CD8-positive, alpha-beta memory T cell (primary cell): ENCODE results near the gene STK4. TPM values are rescaled to one million over a fixed set of nuclear protein-coding genes. Genes with fewer than 3 reads are reported as not detected.

Source experiments
- CTCF ChIA-PET: fragments of 350-600 bp; sonication (Branson Sonifier 250); formaldehyde crosslinking; loops from one replicate; lab custom pipeline; 2021; ENCODE audit warnings: antibody characterized with exemption; lab: Charles Lee
- POLR2A ChIA-PET: fragments of 350-600 bp; sonication (Branson Sonifier 250); formaldehyde crosslinking; loops from one replicate; lab custom pipeline; 2021; ENCODE audit warnings: antibody characterized with exemption; lab: Charles Lee
- DNase-seq, 5 donors: peaks; one replicate each; pipeline versions ENCODE4 v3.0.0 to v3.0.0-alpha.2; 2020 to 2022; ENCODE audit warnings: mixed read lengths in 1 of 5
- H3K27ac ChIP-seq: one replicate; pipeline ENCODE4 v1.7.0; 2013; ENCODE audit warnings: low read depth, mild to moderate bottlenecking, low read length, moderate library complexity
- H3K27me3 ChIP-seq: 2 replicates; pipeline ENCODE4 v1.7.0; 2013; ENCODE audit warnings: low read length, mild to moderate bottlenecking; ENCODE audit not compliant: insufficient read depth, poor library complexity, severe bottlenecking
- H3K36me3 ChIP-seq: 2 replicates; pipeline ENCODE4 v1.7.0; 2013; ENCODE audit warnings: mild to moderate bottlenecking, low read length, moderate library complexity; ENCODE audit not compliant: insufficient read depth
- H3K4me1 ChIP-seq: 2 replicates; pipeline ENCODE4 v1.7.0; 2013; ENCODE audit warnings: mild to moderate bottlenecking, low read length, moderate library complexity; ENCODE audit not compliant: insufficient read depth
- H3K4me3 ChIP-seq: 2 replicates; pipeline ENCODE4 v1.7.0; 2013; ENCODE audit warnings: mild to moderate bottlenecking, low read length
- H3K9me3 ChIP-seq: 2 replicates; pipeline ENCODE4 v1.7.0; 2013; ENCODE audit warnings: mild to moderate bottlenecking, low read length
- H3K27ac Mint-ChIP-seq, 8 donors: one replicate each; pipeline ENCODE4 v1.8.0; 2020 to 2021; ENCODE audit warnings: mixed read lengths in 8 of 8, mild to moderate bottlenecking in 6 of 8, inconsistent platforms in 3 of 8, moderate library complexity in 3 of 8
- H3K27me3 Mint-ChIP-seq, 2 donors: one replicate each; pipeline ENCODE4 v1.8.0; 2020 to 2021; ENCODE audit warnings: mixed read lengths in 2 of 2, mild to moderate bottlenecking in 1 of 2, moderate library complexity in 1 of 2
- H3K36me3 Mint-ChIP-seq, 3 donors: one replicate each; pipeline ENCODE4 v1.8.0; 2020 to 2021; ENCODE audit warnings: mixed read lengths in 3 of 3, inconsistent platforms in 1 of 3, mild to moderate bottlenecking in 1 of 3
- H3K4me1 Mint-ChIP-seq, 3 donors: one replicate each; pipeline ENCODE4 v1.8.0; 2020 to 2021; ENCODE audit warnings: mixed read lengths in 3 of 3, inconsistent platforms in 1 of 3, mild to moderate bottlenecking in 1 of 3
- H3K4me3 Mint-ChIP-seq, 7 donors: one replicate each; pipeline ENCODE4 v1.8.0; 2020 to 2021; ENCODE audit warnings: mixed read lengths in 7 of 7, mild to moderate bottlenecking in 6 of 7, moderate library complexity in 4 of 7, inconsistent platforms in 2 of 7
- H3K9me3 Mint-ChIP-seq, 5 donors: one replicate each; pipeline ENCODE4 v1.8.0; 2020 to 2022; ENCODE audit warnings: mixed read lengths in 5 of 5, mild to moderate bottlenecking in 3 of 5, moderate library complexity in 2 of 5, inconsistent platforms in 1 of 5
- polyA plus RNA-seq: library from polyadenylated mRNA; unstranded; fragments of 300-500 nt; fragmentation: Illumina TruSeq; gene quantifications from one replicate; pipeline ENCODE4 v1.2.3, GENCODE V29; 2021
- total RNA-seq, 2 experiments: library from RNA; stranded (reverse); gene quantifications; one replicate each; pipeline ENCODE4 v1.2.3, GENCODE V29; 2021

The STK4 gene
- total and polyA plus RNA-seq, 3 experiments from 2014 or later, result 192 to 210 (median 200) TPM

DNA sequence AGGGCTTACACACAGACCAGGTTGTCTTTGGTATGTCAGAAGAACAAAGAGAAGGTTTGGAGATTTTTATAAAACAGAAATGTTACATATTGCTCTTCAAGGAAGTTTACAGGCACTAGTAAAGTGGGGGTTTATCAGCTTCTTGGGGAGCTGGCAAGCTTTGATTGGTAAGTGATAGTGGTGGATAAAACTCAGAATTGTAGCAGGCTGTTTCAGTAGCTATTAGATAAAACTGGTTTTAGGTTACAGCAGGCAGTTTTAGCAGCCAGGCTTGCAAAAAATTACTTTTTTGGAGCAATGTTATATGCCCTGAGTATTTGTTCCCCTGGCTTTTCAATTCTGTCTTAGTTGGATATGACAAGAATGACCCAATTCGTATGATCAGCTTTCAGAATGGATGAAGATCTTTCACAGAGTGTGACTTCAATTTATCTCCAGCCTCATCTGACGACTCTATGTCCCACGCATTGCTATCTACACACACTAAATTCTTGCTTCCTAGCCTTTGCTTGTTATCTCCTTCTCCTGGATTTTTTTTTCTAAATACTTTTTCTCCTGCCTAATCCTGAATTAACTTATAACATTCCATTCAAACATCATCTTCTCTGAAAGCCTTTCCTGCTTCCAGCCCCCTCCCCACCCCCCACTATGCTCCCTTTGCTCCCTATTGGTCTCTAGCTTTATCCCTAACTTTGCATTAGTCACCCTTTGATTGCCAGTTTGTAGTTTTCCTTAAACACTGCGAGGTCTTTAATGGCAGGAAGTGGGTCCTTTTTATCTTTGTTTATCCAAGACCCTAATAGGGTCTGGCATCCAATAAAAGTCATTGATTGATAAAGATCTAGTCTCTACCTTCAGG, 5.1 kb upstream of the STK4 start:
- Mint-ChIP-seq H3K27me3 (peaks cover 0 to 1% of the 10 kb centered on the region in 2 donors), H3K27ac (peak overlapping the region in 7 of 8 donors; percentile 17 to 99 (median 96)), H3K36me3 (peaks cover 0 to 21% (median 0%) of the 10 kb centered on the region in 3 donors), H3K4me1 (peaks cover 44 to 59% (median 46%) of the 10 kb centered on the region in 3 donors), H3K9me3 (no peaks in the 10 kb centered on the region), H3K4me3 (peak overlapping the region in 5 of 7 donors; percentile 94 to 99 (median 99))
- Histone ChIP-seq H3K27me3 (no peaks in the 10 kb centered on the region), H3K36me3 (peaks cover 4% of the 10 kb centered on the region), H3K4me1 (peaks cover 44% of the 10 kb centered on the region), H3K4me3 (peak overlapping the region; percentile 72), H3K27ac (peak overlapping the region; percentile 58), H3K9me3 (no peaks in the 10 kb centered on the region)
- ChIA-PET CTCF (interaction anchor here (1.5 to 5.5 kb wide), 7 partner anchors 9 to 139 kb away, joined by 4 to 23 read pairs (median 6); no protein-coding TSS in a partner anchor), POLR2A (no interaction called here)
- no peak for DNase-seq

DNA sequence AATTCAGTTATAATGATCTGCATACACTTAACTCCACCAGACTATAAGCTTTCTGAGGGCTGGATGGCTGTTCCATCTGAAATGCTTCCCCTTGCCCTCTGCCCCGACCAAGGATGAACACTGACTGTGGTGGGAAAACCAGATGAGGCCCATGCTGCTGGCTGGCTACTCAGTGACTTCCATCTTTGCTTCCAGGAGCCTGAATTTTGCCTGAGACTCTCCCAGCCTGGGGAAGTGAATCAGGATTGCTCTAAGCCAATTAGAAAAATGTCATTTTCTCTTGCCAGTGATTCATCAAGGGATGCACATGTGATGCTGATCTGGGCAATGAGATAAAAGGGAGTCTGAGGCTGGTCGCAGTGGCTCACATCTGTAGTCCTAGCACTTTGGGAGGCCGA, 4.4 kb upstream of the STK4 start:
- Mint-ChIP-seq H3K4me1 (peaks cover 42 to 56% (median 44%) of the 10 kb centered on the region in 3 donors), H3K4me3 (peak overlapping the region in 2 of 7 donors; percentile 76 to 94)
- POLR2A ChIA-PET, result interaction anchor here (0.6 kb wide), 2 partner anchors 10 to 67 kb away, joined by 4 to 6 read pairs; no protein-coding TSS in a partner anchor

DNA sequence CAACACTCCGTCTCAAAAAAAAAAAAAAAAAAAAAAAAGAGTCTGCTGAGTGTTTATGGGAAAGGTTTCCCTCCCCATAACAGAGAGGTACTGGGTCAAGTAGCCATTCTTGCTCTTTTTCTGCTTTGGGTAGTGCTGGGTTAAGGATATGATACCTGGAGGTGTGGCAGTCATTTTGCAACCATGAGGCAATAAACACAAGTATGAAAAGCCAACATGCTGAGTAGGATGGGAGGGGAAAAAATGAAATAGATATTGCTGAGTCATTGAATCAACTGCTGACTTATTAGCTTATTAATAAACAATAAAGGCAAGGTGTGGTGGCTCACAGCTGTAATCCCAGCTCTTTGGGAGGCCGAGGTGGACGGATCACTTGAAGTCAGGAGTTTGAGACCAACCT, 3.8 kb upstream of the STK4 start:
- no peak overlapping the region for H3K4me3 ChIP-seq
- CTCF ChIA-PET, result interaction anchor here (5.5 kb wide), 1 partner anchor 15 kb away, joined by 23 read pairs; no protein-coding TSS in a partner anchor
- H3K27me3 ChIP-seq, result no peaks in the 10 kb centered on the region
- no peak overlapping the region for H3K27ac ChIP-seq
- POLR2A ChIA-PET, result interaction anchor here (0.6 kb wide), 2 partner anchors 10 to 66 kb away, joined by 4 to 6 read pairs; no protein-coding TSS in a partner anchor
- no peak for DNase-seq
- peaks cover under 1 to 26% (median 2%) of the 10 kb centered on the region in 3 donors for H3K36me3 Mint-ChIP-seq
- no peaks in the 10 kb centered on the region for H3K9me3 Mint-ChIP-seq
- peaks cover 44% of the 10 kb centered on the region for H3K4me1 ChIP-seq
- peaks cover 0 to 3% of the 10 kb centered on the region in 2 donors for H3K27me3 Mint-ChIP-seq
- H3K36me3 ChIP-seq, result no peaks in the 10 kb centered on the region
- no peaks in the 10 kb centered on the region for H3K9me3 ChIP-seq
- H3K4me1 Mint-ChIP-seq, result peaks cover 42 to 54% (median 43%) of the 10 kb centered on the region in 3 donors
- peak overlapping the region in 1 of 8 donors; percentile 13 for H3K27ac Mint-ChIP-seq
- peak overlapping the region in 2 of 7 donors; percentile 9 to 15 for H3K4me3 Mint-ChIP-seq

More for the DNA sequence above, 4.4 kb upstream of the STK4 start:
- Histone ChIP-seq H3K36me3 (no peaks in the 10 kb centered on the region), H3K9me3 (no peaks in the 10 kb centered on the region), H3K4me1 (peaks cover 44% of the 10 kb centered on the region), H3K27ac (no peak overlapping the region), H3K4me3 (no peak overlapping the region), H3K27me3 (no peaks in the 10 kb centered on the region)
- Mint-ChIP-seq H3K27me3 (peaks cover 0 to 3% of the 10 kb centered on the region in 2 donors), H3K27ac (peak overlapping the region in 1 of 8 donors; percentile 13), H3K9me3 (no peaks in the 10 kb centered on the region), H3K36me3 (peaks cover 0 to 23% (median 0%) of the 10 kb centered on the region in 3 donors)
- CTCF ChIA-PET, result interaction anchor here (5.5 kb wide), 1 partner anchor 16 kb away, joined by 23 read pairs; no protein-coding TSS in a partner anchor
- no peak for DNase-seq

DNA sequence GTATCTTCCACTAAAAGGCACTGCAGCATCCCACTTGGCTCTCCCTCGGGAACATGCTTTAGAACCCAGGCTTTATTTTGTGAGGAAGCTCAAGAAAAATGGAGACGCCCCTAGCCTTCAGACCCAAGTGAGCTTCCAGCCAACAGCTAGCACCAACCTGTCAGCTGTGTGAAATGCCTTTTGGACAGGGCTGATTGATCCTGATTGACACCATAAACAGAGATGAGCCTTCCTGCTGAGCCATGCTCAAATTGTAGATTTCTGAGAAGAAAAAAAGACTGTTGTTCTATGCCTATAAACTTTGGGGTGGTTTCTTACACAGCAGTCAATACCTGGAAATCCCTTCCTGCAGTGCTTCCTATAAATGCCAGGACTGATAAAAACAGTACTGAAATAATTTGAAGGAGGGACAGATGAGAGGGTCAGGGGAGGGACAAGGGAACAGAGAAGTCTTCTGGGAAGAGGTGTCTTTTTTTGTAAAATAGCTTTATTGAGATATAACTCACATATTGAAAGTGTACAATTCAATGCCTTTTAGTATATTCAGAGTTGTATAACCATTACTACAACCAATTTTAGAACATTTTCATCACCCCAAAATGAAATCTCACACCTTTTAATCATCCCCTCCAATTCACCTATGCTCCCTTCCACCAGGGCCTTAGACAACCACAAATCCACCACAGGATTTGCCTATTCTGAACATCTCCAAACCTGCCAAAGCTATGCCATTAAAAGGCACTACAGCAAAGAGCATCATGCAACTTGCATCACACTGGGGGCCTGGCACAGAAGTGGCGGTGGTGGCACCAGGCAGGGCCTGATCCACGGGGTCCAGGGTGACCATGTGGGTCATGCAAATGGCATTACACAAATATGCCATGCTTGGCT, 2.7 kb upstream of the STK4 start:
- Histone ChIP-seq H3K27me3 (no peaks in the 10 kb centered on the region), H3K27ac (no peak overlapping the region), H3K4me1 (peaks cover 40% of the 10 kb centered on the region), H3K36me3 (no peaks in the 10 kb centered on the region), H3K4me3 (no peak overlapping the region), H3K9me3 (no peaks in the 10 kb centered on the region)
- Mint-ChIP-seq H3K27ac (peak overlapping the region in 2 of 8 donors; percentile 29 to 46), H3K27me3 (peaks cover 0 to 3% of the 10 kb centered on the region in 2 donors), H3K4me3 (peak overlapping the region in 1 of 7 donors; percentile 76), H3K4me1 (peaks cover 35 to 46% (median 36%) of the 10 kb centered on the region in 3 donors), H3K36me3 (peaks cover 4 to 30% (median 6%) of the 10 kb centered on the region in 3 donors), H3K9me3 (no peaks in the 10 kb centered on the region)
- ChIA-PET POLR2A (no interaction called here), CTCF (interaction anchor here (1.1 to 5.5 kb wide), 2 partner anchors 14 to 15 kb away, joined by 3 to 23 read pairs; no protein-coding TSS in a partner anchor)
- DNase-seq, result no peak

DNA sequence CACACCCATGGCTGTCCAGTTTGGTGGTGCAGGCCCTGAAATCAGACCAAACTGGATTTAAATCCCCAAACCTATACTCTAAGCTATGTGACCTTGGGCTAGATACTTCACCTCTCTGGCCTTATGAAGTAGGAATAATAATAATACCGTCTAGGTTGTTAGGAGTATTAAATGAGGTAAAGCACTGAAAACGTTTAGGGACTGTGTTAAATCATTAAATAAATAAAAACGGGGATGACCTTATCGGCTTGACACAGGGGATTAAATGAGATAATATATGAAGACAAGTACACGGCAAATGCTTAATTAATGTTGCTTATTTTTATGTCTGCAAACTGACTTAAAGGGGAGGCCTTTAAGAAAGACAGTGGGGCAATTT, 672 bp upstream of the STK4 start:
- peaks cover 25% of the 10 kb centered on the region for H3K4me1 ChIP-seq
- Mint-ChIP-seq H3K4me1 (peaks cover 36 to 48% (median 39%) of the 10 kb centered on the region in 3 donors), H3K27ac (peak overlapping the region; percentile 89 to 100 (median 94)), H3K4me3 (peak overlapping the region; percentile 94 to 99 (median 96)), H3K36me3 (peaks cover 6 to 40% (median 6%) of the 10 kb centered on the region in 3 donors), H3K27me3 (peaks cover 0 to 3% of the 10 kb centered on the region in 2 donors), H3K9me3 (no peaks in the 10 kb centered on the region)
- CTCF ChIA-PET, result interaction anchor here (0.9 to 4.5 kb wide), 5 partner anchors 8 to 78 kb away, joined by 3 to 35 read pairs (median 3); no protein-coding TSS in a partner anchor
- H3K36me3 ChIP-seq, result no peaks in the 10 kb centered on the region
- H3K27me3 ChIP-seq, result no peaks in the 10 kb centered on the region
- peak overlapping the region; percentile 89 for H3K27ac ChIP-seq
- peak overlapping the region; percentile 99 for H3K4me3 ChIP-seq
- DNase-seq, result no peak
- no peaks in the 10 kb centered on the region for H3K9me3 ChIP-seq
- POLR2A ChIA-PET, result interaction anchor here (2.9 kb wide), 1 partner anchor 13 kb away, joined by 52 read pairs; no protein-coding TSS in a partner anchor

DNA sequence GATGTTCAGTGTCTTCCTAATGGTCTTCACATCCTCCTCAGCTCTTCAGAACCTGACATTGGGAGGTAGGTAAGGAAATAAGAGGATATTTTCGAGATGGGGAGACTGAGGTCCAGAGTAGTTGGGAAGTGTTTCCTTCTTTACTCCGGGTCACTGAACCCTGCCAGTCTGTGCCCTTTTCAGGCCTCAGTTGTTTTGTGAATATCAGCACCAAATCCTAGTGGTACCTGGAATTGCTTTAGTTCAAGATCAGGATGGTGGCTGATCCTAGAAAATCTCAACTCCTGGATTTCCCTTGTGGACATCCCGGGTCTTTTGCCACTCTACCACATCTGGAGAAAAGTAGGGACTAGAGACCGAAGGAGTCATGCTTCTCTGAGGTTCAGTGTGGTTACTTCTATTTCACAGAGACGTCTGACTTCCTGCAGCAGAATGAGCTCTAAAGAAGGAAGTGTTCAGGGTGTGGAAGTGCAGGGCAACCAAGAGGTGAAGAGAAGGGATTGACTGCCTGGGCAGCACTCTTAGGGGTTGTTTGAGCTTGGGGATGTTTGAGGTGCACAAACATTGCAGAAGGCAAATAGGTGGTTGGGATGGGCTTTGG, 995 bp downstream of the STK4 start:
- peaks cover under 1% of the 10 kb centered on the region for H3K36me3 ChIP-seq
- H3K27me3 ChIP-seq, result no peaks in the 10 kb centered on the region
- peaks cover 25% of the 10 kb centered on the region for H3K4me1 ChIP-seq
- no peaks in the 10 kb centered on the region for H3K9me3 ChIP-seq
- ChIA-PET POLR2A (interaction anchor here (0.6 to 2.9 kb wide), 6 partner anchors 11 to 326 kb away, joined by 3 to 52 read pairs (median 4); partner anchors contain the start of gene YWHAB), CTCF (interaction anchor here (0.9 to 4.5 kb wide), 5 partner anchors 10 to 82 kb away, joined by 3 to 35 read pairs (median 4); partner anchors contain the start of gene YWHAB)
- Mint-ChIP-seq H3K9me3 (no peaks in the 10 kb centered on the region), H3K27ac (peak overlapping the region; percentile 89 to 100 (median 94)), H3K4me3 (peak overlapping the region; percentile 94 to 99 (median 96)), H3K36me3 (peaks cover 6 to 53% (median 6%) of the 10 kb centered on the region in 3 donors), H3K27me3 (peaks cover 0 to 3% of the 10 kb centered on the region in 2 donors), H3K4me1 (peaks cover 48 to 51% (median 48%) of the 10 kb centered on the region in 3 donors)
- peak in 4 of 5 donors; percentile 23 to 69 (median 54) for DNase-seq
- H3K4me3 ChIP-seq, result peak overlapping the region; percentile 99
- H3K27ac ChIP-seq, result peak overlapping the region; percentile 89
